SK-N-DZ (cell line): ENCODE results near the gene IARS1.

Experiments used
- DNase-seq: peaks from one replicate; pipeline ENCODE4 v3.0.0-alpha.2; 2015; ENCODE audit warnings: low spot score

The IARS1 gene

DNA sequence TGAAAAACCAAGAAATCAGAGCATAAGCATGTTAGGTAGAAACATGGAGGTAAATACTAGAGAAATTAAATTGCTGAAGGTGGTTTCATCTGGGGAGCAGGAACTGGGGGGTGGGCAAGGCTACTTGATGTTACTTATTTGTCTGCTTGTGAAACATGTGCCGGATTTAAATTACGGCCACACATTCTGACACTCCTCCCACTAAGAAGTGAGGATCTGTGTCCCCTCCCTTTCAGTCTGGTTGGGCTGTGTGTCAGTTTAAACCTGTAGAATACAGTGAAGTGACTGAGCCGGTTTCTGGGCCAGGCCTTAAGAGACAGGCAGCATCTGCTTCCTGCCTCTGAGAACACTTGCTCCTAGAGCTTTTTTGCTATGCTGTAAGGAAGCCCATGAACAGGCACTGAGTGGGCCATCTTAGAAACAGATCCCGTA is 2.3 kb upstream of the IARS1 start:
- no peak for DNase-seq

DNA sequence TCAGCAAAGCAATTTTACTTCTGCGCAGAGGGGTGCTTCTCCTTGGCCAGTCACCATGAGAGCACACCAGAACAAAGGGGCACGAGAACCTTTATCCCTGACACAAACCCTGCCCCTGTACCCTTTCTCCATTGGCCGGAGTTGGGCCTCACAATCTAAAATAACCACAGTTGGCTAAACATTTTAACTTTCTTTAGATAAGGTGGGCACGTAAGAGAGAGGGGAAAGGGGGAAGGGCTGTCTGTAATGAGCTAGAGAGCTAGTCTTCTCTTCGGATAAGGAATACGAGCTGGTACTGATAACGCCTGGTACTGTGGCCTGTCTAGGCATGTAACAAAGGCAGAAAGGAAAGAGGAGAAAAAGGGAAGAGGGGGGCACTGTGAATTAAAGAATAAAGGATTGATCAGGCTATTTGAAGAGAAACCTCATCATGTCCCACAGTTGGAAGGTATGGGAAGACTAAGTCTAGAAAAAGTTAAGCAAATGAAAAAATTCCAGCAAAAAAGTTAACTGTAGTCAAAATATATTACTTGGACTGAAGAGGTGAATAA is 1.8 kb upstream of the IARS1 start:
- no peak for DNase-seq

DNA sequence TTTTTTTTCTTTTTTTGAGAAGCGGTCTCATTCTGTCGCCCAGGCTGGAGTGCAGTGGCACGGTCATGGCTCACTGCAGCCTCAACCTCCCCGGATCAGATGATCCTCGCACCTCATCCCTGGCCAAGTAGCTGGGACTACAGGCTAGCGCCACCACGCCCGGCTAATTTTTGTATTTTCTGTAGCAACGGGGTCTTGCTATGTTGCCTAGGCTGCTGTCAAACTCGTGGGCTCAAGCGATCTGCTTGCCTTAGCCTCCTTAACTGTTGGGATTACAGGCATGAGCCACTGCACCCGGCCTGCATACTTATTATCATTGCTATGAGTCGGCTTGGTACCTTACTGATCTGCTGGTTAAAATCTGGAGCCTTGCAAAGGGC is 790 bp upstream of the IARS1 start:
- peak; percentile 30 for DNase-seq

DNA sequence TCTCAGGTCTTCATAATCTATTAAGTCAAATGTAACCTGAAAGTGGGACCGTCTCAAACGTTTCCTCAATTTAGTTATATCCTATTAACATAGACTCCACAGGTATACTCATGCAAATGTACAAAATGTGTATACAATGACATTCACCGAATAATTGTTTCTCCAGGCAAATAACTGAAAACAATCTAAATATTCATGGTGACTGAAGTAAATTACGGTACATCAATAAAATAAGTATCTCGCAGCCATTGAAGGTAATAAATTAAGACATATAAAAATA is 482 bp downstream of the IARS1 start:
- DNase-seq = no peak

DNA sequence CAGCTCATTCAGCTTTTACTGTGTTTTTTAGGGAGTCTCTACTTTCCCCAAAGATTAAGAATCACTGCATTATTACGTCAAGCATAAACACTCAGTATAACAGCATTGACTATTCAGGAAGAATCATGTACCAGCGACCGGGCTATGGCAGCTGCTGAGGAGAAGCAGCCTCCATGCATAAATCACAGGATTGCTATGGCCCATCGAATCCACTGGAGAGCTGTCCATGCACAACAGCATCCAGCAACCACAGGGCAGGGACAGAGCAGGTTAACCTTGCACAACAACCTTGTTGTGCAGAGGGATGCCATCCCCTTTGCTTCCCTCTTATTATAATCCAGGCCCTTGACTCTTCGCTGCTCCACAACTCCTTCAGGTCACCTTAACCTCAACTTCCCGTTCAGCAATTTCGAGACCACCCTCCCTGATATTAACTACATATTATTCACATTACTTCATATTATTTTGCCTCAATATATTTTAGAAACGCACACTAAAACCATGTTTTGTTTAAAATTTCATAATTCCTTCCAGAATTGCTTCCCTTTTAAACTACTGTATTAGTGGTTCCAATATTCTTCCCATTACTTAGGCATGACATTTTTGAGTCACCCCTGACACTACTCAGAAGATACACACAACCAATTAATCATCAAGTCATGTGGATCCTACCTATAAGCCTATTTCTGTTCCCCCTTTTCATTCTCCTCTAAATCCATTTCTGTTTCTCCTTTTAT is 991 bp downstream of the IARS1 start:
- DNase-seq = no peak

DNA sequence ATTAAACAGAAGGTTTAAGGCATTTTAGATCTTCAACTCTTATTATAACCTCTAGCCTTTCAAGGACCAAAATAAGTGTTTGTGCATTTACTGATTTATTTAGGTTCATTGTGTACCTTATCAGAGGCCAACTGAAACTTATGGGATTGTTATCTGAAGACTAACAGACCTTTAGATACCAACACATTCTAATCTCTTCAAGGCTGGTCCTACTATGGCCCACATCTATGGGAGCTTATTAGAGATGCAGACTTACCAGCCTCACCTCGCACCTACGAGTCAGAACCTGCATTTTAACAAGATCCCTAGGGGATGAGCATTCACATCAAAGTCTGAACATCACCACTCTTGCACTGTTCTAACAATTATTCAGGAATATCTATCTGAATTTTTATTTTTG is 1.9 kb downstream of the IARS1 start:
- DNase-seq = no peak

DNA sequence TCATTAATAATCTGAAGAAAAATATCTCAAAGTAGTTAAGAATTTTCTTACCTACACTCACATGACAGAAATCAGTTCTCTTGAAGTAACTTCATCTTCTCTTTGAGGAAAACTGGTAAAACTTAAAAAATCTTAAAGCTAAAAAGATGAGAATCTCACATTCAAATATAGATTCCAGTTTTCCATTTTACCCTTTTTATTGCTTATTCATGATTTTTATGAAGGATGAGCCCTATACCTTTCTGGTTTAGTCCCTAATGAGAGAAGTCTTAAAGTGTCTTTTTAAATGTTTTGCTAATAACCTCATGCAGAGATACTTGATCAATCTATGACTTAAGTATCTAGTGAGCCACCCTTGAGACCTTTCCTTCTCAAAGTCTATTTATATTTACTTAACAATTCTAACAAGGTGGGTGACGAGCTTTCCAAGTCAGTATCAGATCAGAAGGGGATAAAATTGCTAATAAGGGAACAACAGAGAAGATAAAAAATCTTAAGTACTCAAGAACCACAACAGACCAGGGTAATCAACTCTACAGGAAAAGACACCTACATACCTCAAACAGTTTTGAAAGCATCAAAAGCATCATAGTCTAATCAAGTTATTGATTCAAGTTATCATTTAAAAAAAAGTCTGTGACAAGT is 2.6 kb downstream of the IARS1 start:
- no peak for DNase-seq

DNA sequence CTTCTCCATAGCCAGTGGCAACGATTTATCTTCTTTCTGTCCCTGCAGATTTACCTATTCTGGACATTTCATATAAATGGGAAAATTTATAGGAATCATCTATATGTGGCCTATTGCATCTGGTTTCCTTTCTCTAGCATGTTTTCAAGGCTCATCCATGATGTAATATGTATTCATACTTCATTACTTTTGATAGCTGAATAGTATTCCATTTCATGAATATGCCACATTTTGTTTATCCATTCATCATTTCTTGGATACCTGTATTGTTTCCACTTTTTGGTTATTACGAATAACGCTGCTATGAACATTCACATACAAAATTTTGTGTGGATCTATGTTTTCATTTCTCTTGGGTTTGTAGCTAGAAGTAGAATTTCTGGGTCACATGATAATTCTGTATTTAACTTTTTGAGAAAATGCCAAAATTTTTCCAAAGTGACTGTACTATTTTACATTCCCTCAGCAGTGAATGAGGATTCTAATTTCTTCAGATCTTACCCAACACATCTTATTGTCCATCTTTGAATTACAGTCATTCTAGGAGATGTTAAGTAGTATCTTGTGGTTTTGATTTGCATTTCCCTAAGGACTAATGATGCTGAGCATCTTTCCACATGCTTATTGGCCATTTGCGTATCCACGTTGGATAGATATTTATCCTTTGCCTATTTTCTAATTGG is 3.6 kb downstream of the IARS1 start:
- no peak for DNase-seq

DNA sequence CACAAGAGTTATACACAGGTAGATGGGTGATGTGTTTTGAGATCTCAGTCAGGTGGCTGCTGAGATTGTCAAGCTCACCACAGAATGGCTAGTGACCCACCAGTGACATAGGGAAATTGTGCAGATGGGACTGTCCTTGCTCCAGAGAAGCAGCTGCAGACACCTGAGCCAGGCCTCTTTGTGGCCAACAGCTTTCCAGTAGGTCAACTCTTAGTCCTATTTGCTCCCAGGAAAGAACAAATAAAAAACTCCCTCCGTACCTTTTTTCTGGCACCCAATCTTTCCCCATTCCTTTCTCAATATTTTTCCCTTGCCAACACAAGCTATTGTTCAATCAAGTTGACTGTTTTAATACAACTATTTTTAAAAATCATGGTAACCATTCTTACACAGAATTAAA is 14.2 kb downstream of the IARS1 start:
- no peak for DNase-seq

DNA sequence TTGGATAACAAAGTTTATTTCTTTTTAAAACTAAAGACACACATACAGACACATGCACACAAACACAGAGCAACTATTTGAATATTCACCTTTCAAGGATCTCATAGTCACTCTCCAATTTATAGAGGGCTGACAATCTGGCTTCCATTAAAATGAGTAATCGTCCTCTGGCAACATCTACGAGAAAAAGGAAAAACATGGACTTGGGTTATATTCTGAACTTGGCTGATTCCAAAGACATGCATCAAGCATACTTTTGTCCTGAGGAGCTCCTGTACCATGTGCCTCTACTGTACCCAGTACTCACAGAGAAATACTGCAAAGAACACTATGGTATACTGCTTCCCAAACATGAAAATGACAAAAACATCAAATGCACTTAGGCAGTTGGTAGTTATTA is 15.4 kb downstream of the IARS1 start:
- DNase-seq = no peak

DNA sequence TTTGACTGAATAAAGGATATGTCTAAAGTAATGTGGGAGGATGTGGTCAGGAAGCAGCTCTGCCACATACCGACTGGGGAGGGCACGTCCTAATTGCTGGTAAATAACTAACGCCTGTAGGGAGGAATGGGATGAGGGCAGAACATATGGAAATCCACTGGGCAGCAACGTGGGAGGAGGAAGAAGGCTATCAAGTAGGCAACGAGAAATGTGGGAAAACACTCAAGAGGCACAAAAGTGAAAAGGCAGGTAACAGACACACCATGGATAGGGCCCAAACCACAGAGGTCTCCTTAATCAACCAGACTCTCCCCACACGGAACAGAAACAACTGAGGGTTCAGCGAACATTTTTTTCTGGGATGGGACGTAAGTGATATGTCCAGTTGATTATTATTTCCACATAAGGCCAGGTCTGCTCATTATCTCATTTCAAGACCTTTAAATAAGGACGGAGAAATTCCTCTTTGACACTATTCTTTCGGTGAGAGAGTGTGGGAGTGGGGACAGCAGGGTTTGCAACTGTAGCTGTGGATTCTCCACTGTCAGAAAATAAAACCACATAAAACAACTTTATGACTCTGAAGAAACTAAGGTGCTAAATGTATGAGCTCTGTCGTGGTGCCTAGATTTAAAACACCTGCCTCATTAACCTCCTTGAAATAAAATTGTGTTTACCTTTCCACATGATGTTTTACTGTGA is 17.0 kb downstream of the IARS1 start:
- no peak for DNase-seq

DNA sequence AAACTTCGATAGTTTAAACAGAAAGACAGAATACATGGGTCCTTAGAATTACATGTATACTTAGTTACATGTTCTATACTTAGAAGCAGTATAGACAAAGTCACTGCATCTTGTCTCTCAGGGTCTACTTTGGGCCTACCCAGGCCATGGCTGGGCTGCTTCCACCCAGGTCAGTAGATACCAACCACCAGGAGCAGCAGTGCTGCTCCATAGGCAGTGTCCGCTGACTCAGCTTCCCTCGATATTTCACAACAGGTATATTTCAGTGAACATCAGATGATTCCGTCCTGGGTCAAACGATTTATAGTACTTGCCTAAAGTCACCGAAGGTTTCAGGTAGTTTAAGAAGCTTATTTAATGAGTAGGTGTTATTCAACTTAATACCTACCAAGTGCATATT is 18.0 kb downstream of the IARS1 start:
- DNase-seq = no peak

DNA sequence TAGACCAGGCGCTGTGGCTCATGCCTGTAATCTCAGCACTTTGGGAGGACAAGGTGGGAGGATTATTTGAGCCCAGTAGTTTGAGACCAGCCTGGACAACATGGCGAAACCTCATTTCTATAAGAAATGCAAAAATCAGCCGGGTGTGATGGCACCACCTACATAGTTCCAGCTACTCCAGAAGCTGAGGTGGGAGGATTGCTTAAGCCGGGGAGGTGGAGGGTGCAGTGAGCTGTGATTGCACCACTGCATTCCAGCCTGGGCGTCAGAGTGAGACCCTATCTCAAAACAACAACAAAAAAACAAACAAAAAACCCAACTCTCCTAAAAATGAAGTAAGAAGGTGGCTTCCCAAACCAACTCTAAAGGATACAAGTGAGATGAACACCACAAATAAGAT is 23.0 kb downstream of the IARS1 start:
- no peak for DNase-seq

DNA sequence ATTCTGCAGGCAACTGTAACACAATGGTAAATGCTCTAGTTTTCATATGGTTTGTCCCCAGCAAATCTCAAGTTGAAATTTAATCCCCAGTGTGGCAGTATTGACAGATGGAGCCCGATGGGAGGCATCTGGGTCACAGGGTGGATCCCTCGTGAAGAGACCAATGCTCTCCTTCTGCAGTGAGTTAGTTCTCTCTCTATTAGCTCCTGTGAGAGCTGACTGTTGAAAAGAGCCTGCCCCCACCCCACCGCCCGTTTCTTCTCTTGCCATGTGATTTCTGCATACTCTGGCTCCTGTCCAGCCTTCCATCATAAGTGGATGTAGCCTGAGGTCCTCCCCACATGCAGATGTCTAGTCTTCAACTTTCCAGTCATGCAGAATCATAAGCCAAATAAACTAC is 27.0 kb downstream of the IARS1 start:
- no peak for DNase-seq

DNA sequence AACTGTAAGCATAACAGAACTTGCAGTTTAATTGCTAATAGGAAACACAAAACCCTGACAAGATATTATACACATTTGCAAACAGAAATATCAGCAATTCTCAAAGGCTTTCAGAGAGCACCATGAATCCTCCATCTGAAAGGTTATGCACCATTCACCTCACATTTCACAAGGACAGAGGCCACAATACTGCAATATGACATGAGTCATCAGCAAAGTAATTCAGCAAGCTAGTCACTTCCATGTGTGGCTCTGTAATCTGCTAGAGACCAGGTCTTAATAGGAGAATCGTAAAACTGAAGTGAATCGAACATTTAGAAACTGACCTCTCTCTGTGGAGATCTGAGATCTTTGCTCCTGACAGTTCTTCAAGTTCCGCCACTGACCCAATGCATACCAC is 28.3 kb downstream of the IARS1 start:
- DNase-seq = no peak

DNA sequence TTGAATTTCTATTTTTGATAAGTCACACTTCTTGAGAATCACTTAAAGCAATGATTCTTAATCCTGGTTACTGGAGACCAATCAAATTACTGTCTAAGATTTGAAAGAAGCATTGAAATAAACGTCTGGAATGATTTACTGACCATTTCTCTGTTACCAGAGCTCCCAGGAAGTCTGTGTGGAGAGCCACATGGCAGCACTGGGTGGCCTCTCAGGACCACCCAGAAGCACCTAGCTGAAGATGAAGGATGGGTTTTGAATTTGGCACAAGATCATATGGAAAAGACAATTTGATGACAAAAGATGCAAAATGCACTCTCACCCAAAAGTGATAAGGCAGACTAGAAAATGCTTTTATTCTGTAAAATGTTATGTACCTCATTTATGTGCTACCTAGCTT is 30.4 kb downstream of the IARS1 start:
- no peak for DNase-seq

DNA sequence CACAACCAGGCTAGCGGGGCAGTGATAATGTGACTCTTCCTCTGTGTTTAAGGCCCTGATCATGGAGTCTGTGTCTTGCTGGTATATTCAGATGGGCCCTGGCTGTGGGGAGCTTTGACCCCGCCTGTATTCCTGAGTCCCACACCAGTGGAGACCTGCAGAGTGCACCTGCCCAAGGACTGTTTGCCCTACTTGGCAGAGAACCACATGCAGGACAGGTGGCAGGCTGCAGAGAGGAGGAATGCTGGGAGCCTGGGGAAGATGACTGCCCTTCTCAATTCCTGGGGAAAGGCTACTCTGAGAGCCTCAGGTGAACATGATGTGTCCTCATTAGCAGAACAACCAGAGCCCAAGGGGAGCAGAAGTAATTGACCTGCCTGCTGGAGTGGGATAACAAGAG is 36.2 kb downstream of the IARS1 start:
- DNase-seq = no peak

DNA sequence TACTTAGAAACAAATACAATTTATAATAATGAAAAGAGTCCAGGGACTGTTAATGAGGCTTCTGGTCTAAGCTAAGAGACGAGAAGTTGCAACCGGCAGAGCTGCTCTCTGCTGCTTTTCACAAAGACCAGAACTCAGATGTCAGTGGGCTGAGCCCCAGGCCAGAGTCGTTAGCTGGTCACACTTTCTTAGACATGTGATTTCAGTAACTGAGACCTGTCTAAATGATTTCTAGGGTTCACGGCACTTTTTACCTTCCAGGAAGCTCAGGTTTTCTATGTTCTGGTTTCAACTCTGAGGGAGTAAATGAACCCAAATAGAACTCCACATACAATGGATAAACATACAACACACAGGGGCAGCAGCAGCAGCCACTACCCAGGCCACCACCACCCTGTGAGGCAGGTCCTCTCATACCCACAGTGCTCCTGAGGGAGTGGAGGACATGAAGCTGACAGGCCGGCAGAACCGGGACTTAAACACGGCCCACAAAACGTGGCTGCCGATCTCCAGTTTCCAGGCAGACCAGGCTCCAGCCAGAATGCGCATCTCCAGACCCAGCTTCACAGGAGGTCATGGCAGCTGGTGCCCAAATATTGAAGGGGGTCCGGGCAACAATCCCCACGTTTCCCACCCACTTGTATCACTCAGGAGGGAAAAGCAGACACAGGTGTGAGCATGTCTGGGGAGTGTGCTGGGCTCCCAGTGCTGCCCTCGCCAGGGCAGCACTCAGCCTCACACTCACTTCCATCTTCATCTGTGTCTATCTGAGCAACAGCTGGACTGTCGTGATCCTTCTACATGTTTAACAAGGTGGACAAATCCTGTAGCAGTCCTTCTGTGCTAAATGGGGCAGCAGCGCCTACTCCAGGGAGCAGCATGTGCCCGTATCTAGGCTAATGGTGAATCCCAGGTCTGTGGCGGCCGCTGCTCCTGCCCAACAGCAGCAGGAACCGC is 38.8 kb downstream of the IARS1 start:
- DNase-seq = no peak

DNA sequence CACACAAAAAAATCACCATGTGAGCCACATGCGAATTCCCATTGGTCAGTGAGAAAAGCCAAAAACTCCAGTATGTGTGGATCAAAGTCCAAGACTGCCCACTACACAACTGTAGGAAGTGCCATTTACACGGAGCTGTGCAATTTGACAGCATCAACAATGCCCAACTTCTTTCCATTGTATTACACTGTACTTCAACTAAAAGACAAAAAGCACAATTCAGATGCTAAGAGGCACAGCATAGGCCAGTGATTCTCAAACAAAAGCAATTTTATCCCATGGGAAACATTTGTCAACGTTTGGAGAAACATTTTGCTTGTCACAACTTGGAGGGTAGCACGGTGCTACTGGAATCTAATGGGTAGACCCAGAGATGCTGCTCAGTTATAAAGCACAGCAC is 39.8 kb downstream of the IARS1 start:
- no peak for DNase-seq

DNA sequence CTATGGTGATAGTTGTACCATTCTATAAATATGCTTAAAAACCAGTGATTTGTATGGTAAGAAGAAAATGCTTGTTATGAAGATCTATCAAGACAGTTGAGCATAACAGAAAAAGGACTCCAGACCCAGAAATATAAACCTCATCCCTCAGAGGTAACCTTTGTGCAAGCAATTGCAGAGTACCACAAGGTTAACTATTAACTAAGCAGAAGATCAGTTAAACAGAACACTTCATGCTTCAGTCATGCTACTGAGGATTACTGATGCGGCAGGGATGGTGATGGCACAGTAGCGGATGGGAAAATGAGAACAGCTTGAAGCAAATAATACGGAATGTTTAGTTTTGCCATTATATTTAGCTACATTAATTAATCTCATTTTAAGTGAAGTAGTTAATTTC is 45.5 kb downstream of the IARS1 start:
- no peak for DNase-seq

DNA sequence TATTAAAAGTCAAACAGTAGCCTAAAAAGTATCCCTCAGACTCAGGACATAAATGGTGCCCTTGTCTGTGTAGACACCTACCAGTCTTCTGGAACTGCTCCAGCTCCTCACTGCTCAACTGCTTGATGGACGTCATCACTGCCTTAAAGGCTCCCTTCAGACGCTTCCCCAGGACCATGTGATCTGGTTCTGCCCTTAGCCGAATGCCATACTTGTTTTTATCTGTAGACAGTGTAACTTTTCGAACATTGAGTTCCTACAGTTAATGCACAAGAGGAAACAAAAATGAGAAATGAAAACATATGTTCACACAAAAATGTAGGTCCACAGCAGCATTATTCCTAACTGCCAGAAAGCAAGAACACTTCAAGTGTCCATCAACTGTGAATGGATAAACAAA is 46.2 kb downstream of the IARS1 start:
- DNase-seq = no peak
